Measurements from ENCODE around the gene TTC9B. TPM values are rescaled to one million over a fixed set of nuclear protein-coding genes. Genes with fewer than 3 reads are reported as not detected.

The TTC9B gene
- total RNA-seq, 2 donors from 2014 or later, result not detected

- TF ChIP-seq POLR2A (IDR thresholded peaks at IDR 0.05) (no peak), POLR2AphosphoS5 (IDR thresholded peaks at IDR 0.05) (no peak), CTCF (IDR thresholded peaks at IDR 0.05) (no peak)
- DNase-seq (ENCODE audit: low spot score), result no peak
- Histone ChIP-seq H3K9me3 (no peaks in the 10 kb centered on the region), H3K4me3 (no peak overlapping the region), H3K27me3 (replicated peaks; ENCODE audit: insufficient read depth) (no peaks in the 10 kb centered on the region), H3K4me1 (replicated peaks) (no peaks in the 10 kb centered on the region), H3K27ac (no peak overlapping the region), H3K36me3 (peaks cover 0 to 5% of the 10 kb centered on the region in 2 donors)
- WGBS, result 65% methylated on average over 16 of the region's 16 CpGs
- intact Hi-C loops (cut with DNase I), result no loop called here
These were observed 13.6 kb upstream of the TTC9B start for GRCh38 chr19:40231544-40232424.

- H3K36me3 ChIP-seq, result peaks cover 0 to 5% of the 10 kb centered on the region in 2 donors
- intact Hi-C loops (cut with DNase I), result no loop called here
- H3K4me3 ChIP-seq, result no peak overlapping the region
- no peak for DNase-seq (ENCODE audit: low spot score)
- no peaks in the 10 kb centered on the region for H3K4me1 ChIP-seq (replicated peaks)
- 84% methylated on average over 6 of the region's 6 CpGs for WGBS
- H3K27me3 ChIP-seq (replicated peaks; ENCODE audit: insufficient read depth), result no peaks in the 10 kb centered on the region
- H3K9me3 ChIP-seq, result no peaks in the 10 kb centered on the region
- no peak overlapping the region for H3K27ac ChIP-seq
- no peak for TF ChIP-seq CTCF (IDR thresholded peaks at IDR 0.05)
- TF ChIP-seq POLR2A (IDR thresholded peaks at IDR 0.05), result no peak
- no peak for TF ChIP-seq POLR2AphosphoS5 (IDR thresholded peaks at IDR 0.05)
These were observed 12.9 kb upstream of the TTC9B start for GRCh38 chr19:40231057-40231456.

GRCh38 chr19:40229926-40230417 is 11.8 kb upstream of the TTC9B start:
- no peak for TF ChIP-seq POLR2AphosphoS5 (IDR thresholded peaks at IDR 0.05)
- no peak for TF ChIP-seq CTCF (IDR thresholded peaks at IDR 0.05)
- TF ChIP-seq POLR2A (IDR thresholded peaks at IDR 0.05), result no peak
- H3K27ac ChIP-seq, result no peak overlapping the region
- H3K4me3 ChIP-seq, result no peak overlapping the region
- 77% methylated on average over 4 of the region's 4 CpGs for WGBS
- no peaks in the 10 kb centered on the region for H3K27me3 ChIP-seq (replicated peaks; ENCODE audit: insufficient read depth)
- H3K36me3 ChIP-seq, result no peaks in the 10 kb centered on the region
- no peaks in the 10 kb centered on the region for H3K9me3 ChIP-seq
- intact Hi-C loops (cut with DNase I), result no loop called here
- no peaks in the 10 kb centered on the region for H3K4me1 ChIP-seq (replicated peaks)
- DNase-seq (ENCODE audit: low spot score), result no peak

GRCh38 chr19:40229484-40229883 is 11.3 kb upstream of the TTC9B start:
- no peaks in the 10 kb centered on the region for H3K36me3 ChIP-seq
- H3K4me1 ChIP-seq (replicated peaks), result no peaks in the 10 kb centered on the region
- no peaks in the 10 kb centered on the region for H3K9me3 ChIP-seq
- intact Hi-C loops (cut with DNase I), result no loop called here
- no peak overlapping the region for H3K4me3 ChIP-seq
- WGBS, result 39% methylated on average over 3 of the region's 3 CpGs
- DNase-seq (ENCODE audit: low spot score), result no peak
- no peak overlapping the region for H3K27ac ChIP-seq
- TF ChIP-seq POLR2AphosphoS5 (IDR thresholded peaks at IDR 0.05), result no peak
- TF ChIP-seq CTCF (IDR thresholded peaks at IDR 0.05), result no peak
- no peak for TF ChIP-seq POLR2A (IDR thresholded peaks at IDR 0.05)
- no peaks in the 10 kb centered on the region for H3K27me3 ChIP-seq (replicated peaks; ENCODE audit: insufficient read depth)

GRCh38 chr19:40228863-40229262 is 10.7 kb upstream of the TTC9B start:
- DNase-seq (ENCODE audit: low spot score), result no peak
- Histone ChIP-seq H3K4me3 (no peak overlapping the region), H3K36me3 (no peaks in the 10 kb centered on the region), H3K27ac (no peak overlapping the region), H3K9me3 (no peaks in the 10 kb centered on the region), H3K4me1 (replicated peaks) (no peaks in the 10 kb centered on the region), H3K27me3 (replicated peaks; ENCODE audit: insufficient read depth) (no peaks in the 10 kb centered on the region)
- intact Hi-C loops (cut with DNase I), result no loop called here
- 79% methylated on average over 5 of the region's 5 CpGs for WGBS
- TF ChIP-seq CTCF (IDR thresholded peaks at IDR 0.05) (no peak), POLR2AphosphoS5 (IDR thresholded peaks at IDR 0.05) (no peak), POLR2A (IDR thresholded peaks at IDR 0.05) (no peak)
